HepG2 (cell line): ENCODE data around the gene MXD3. TPM values are rescaled to one million over a fixed set of nuclear protein-coding genes. Genes with fewer than 3 reads are reported as not detected.

Source experiments
- AKNA ChIP-seq: sonication (generic); formaldehyde crosslinking; IDR thresholded peaks from 2 replicates; pipeline ENCODE4 v1.4.0; 2020; ENCODE audit warnings: missing genetic modification reagents, borderline replicate concordance
- E2F5 ChIP-seq: sonication (generic); formaldehyde crosslinking; conservative IDR thresholded peaks from 2 replicates; pipeline ENCODE4 v1.4.0; 2020; ENCODE audit warnings: missing genetic modification reagents
- ERF ChIP-seq: IDR thresholded peaks from 2 replicates; pipeline ENCODE4 v1.6.1; 2018; ENCODE audit warnings: missing biosample characterization, missing genetic modification reagents
- GLMP ChIP-seq: sonication (generic); formaldehyde crosslinking; IDR thresholded peaks from 2 replicates; pipeline ENCODE4 v1.9.0; 2021; ENCODE audit warnings: missing genetic modification reagents, mild to moderate bottlenecking, borderline replicate concordance
- GZF1 ChIP-seq: sonication (generic); formaldehyde crosslinking; IDR thresholded peaks from 2 replicates; pipeline ENCODE4 v1.5.1; 2020; ENCODE audit warnings: mild to moderate bottlenecking, missing genetic modification reagents
- HES4 ChIP-seq: sonication (generic); formaldehyde crosslinking; IDR thresholded peaks from 2 replicates; pipeline ENCODE4 v1.9.0; 2021; ENCODE audit warnings: mild to moderate bottlenecking, missing genetic modification reagents, borderline replicate concordance
- HNF4G ChIP-seq, 2 experiments: sonication (generic) in 1 of 2; formaldehyde crosslinking in 1 of 2; IDR thresholded peaks; 2 replicates each; pipeline versions ENCODE4 v1.4.0 to v1.6.1; 2011 to 2020; ENCODE audit warnings: borderline replicate concordance in 2 of 2, low read depth in 2 of 2, mild to moderate bottlenecking in 2 of 2, low read length in 1 of 2, missing genetic modification reagents in 1 of 2, moderate library complexity in 1 of 2
- KDM4B ChIP-seq: sonication (generic); formaldehyde crosslinking; IDR thresholded peaks from 2 replicates; pipeline ENCODE4 v1.4.0; 2020; ENCODE audit warnings: missing genetic modification reagents
- MAFG ChIP-seq: sonication (generic); formaldehyde crosslinking; IDR thresholded peaks from 2 replicates; pipeline ENCODE4 v1.5.1; 2020; ENCODE audit warnings: mild to moderate bottlenecking, missing genetic modification reagents
- PRPF4 ChIP-seq: fragments of 200-400 bp; formaldehyde crosslinking; IDR thresholded peaks from 2 replicates; pipeline ENCODE4 v1.6.1; 2016; ENCODE audit warnings: low read length, low read depth; ENCODE audit not compliant: poor library complexity, severe bottlenecking
- RELA ChIP-seq: sonication (generic); formaldehyde crosslinking; IDR thresholded peaks from 2 replicates; pipeline ENCODE4 v1.4.0; 2020; ENCODE audit warnings: missing genetic modification reagents
- SMYD3 ChIP-seq: sonication (generic); formaldehyde crosslinking; IDR thresholded peaks from 2 replicates; pipeline ENCODE4 v1.8.1; 2023; ENCODE audit warnings: mild to moderate bottlenecking, missing genetic modification reagents
- ZHX1 ChIP-seq: sonication (generic); formaldehyde crosslinking; IDR thresholded peaks from 2 replicates; pipeline ENCODE4 v1.8.1; 2022; ENCODE audit warnings: low read depth, mild to moderate bottlenecking, missing genetic modification reagents
- ZNF225 ChIP-seq: sonication (generic); formaldehyde crosslinking; IDR thresholded peaks from 2 replicates; pipeline ENCODE4 v1.4.0; 2020; ENCODE audit warnings: mild to moderate bottlenecking, missing genetic modification reagents
- ZNF234 ChIP-seq: sonication (generic); formaldehyde crosslinking; conservative IDR thresholded peaks from 2 replicates; pipeline ENCODE4 v1.5.1; 2020; ENCODE audit warnings: mild to moderate bottlenecking, missing genetic modification reagents
- ZNF580 ChIP-seq: IDR thresholded peaks from 2 replicates; pipeline ENCODE4 v1.6.1; 2016; ENCODE audit warnings: low read depth, borderline replicate concordance
- ZNF615 ChIP-seq: sonication (generic); formaldehyde crosslinking; IDR thresholded peaks from 2 replicates; pipeline ENCODE4 v1.5.0; 2020; ENCODE audit warnings: mild to moderate bottlenecking, missing genetic modification reagents, borderline replicate concordance
- ZNF652 ChIP-seq: IDR thresholded peaks from 2 replicates; pipeline ENCODE4 v1.6.1; 2016; ENCODE audit warnings: low read depth, borderline replicate concordance
- polyA plus RNA-seq, 8 experiments: library from polyadenylated mRNA; depleted of rRNA in 3 of 8; stranded (reverse) in 7 of 8; unstranded in 1 of 8; fragments of >200 nt; fragmentation: Illumina TruSeq in 4 of 8; extraction: Trizol in 4 of 8; gene quantifications; 2 replicates each; pipeline versions ENCODE4 v1.2.1 to v1.2.3, GENCODE V29; 2011 to 2016; ENCODE audit warnings: low read depth in 4 of 8, missing spikeins in 1 of 8, mixed read lengths in 1 of 8; ENCODE audit not compliant: insufficient read depth in 1 of 8
- total RNA-seq, 5 experiments: library from RNA; depleted of rRNA; stranded (reverse); fragments of >200 nt; fragmentation: Illumina TruSeq; extraction: Trizol; gene quantifications; 2 replicates each; pipeline ENCODE4 v1.2.3, GENCODE V29; 2016; ENCODE audit warnings: low read depth in 1 of 5

Gene MXD3
- total and polyA plus RNA-seq, 2 of the 13 experiments (the other 11 are each of a cell fraction or from before 2014, with no cell fraction given), result 10.5 to 12.8 TPM

- TF ChIP-seq ZHX1 (CRISPR knock-in tag) (no peak), SMYD3 (CRISPR knock-in tag) (0 out of 2 replicates have a peak, but pooled peaks have one; percentile 26), ZNF234 (CRISPR knock-in tag) (no peak), ZNF225 (CRISPR knock-in tag) (no peak), E2F5 (peak; percentile 92), GLMP (CRISPR knock-in tag) (no peak), AKNA (CRISPR knock-in tag) (no peak), HES4 (CRISPR knock-in tag) (no peak), ZNF615 (CRISPR knock-in tag) (no peak), PRPF4 (no peak), KDM4B (CRISPR knock-in tag) (no peak), RELA (CRISPR knock-in tag) (no peak), ZNF580 (no peak), ERF (CRISPR knock-in tag) (no peak), MAFG (CRISPR knock-in tag) (no peak), HNF4G (IDR thresholded peaks at IDR 0.05; ENCODE audit: borderline replicate concordance, low read depth, low read length) (no peak), HNF4G (CRISPR knock-in tag; IDR thresholded peaks at IDR 0.05; ENCODE audit: borderline replicate concordance, low read depth) (no peak), ZNF652 (CRISPR knock-in tag) (no peak), GZF1 (no peak)
Measured at GRCh38 chr5:177311723-177312648, at the start of gene MXD3 (continued).
